Heart left ventricle (tissue), 16 donors: ENCODE measurements around the gene EDA. TPM values are rescaled to one million over a fixed set of nuclear protein-coding genes. Genes with fewer than 3 reads are reported as not detected.

Source experiments
- ATAC-seq, 4 donors: fragments of 200-7000 bp; cut with Tn5 transposase; one replicate each; pipeline ENCODE4 v1.9.1; 2020 to 2022; ENCODE audit warnings: moderate library complexity in 4 of 4, mild to moderate bottlenecking in 3 of 4, moderate number of reproducible peaks in 1 of 4
- DNase-seq, 5 donors: peaks; one replicate each; pipeline ENCODE4 v3.0.0-alpha.2; 2020
- H3K27ac ChIP-seq, 12 donors: fragments of 200-600 bp; sonication (generic) in 4 of 12; one replicate each; pipeline versions ENCODE4 v1.5.0 to v1.8.0; 2016 to 2022; ENCODE audit warnings: mild to moderate bottlenecking in 2 of 12
- H3K27me3 ChIP-seq, 9 donors: fragments of 200-600 bp; sonication (generic) in 2 of 9; one replicate each; pipeline versions ENCODE4 v1.5.1 to v1.8.0; 2016 to 2022; ENCODE audit warnings: mild to moderate bottlenecking in 3 of 9
- H3K36me3 ChIP-seq, 9 donors: fragments of 200-600 bp; sonication (generic) in 2 of 9; one replicate each; pipeline versions ENCODE4 v1.5.0 to v1.8.0; 2018 to 2022; ENCODE audit warnings: mild to moderate bottlenecking in 2 of 9
- H3K4me1 ChIP-seq, 12 donors: fragments of 200-600 bp; sonication (generic) in 4 of 12; one replicate each; pipeline versions ENCODE4 v1.5.0 to v1.8.0; 2016 to 2022; ENCODE audit warnings: mild to moderate bottlenecking in 3 of 12
- H3K4me3 ChIP-seq, 12 donors: fragments of 200-600 bp; sonication (generic) in 4 of 12; one replicate each; pipeline versions ENCODE4 v1.5.0 to v1.8.0; 2017 to 2022; ENCODE audit warnings: mild to moderate bottlenecking in 9 of 12, moderate library complexity in 4 of 12
- H3K9me3 ChIP-seq, 12 donors: fragments of 200-600 bp; sonication (generic) in 4 of 12; one replicate each; pipeline versions ENCODE4 v1.5.0 to v1.8.0; 2016 to 2022; ENCODE audit warnings: mild to moderate bottlenecking in 1 of 12
- POLR2A ChIP-seq, 2 donors: fragments of 450-650 bp; IDR thresholded peaks; one replicate each; pipeline ENCODE4 v1.6.1; 2017; ENCODE audit warnings: antibody characterized with exemption in 2 of 2, mild to moderate bottlenecking in 2 of 2, moderate library complexity in 2 of 2
- WGBS, 4 donors: extraction: QIAGEN DNeasy Blood & Tissue Kit in 2 of 4; methylation state at CpG; one replicate each; pipeline versions ENCODE4 v1.1.5 to v1.1.7; 2013 to 2018; 5-methylcytosine and 5-hydroxymethylcytosine counted together
- intact Hi-C, 10 donors: fragments of 100-400 bp; cut with DNase I; formaldehyde crosslinking; loops; one replicate each; pipeline versions ENCODE4 v1.11.1 to v1.14.2; 2022
- long read RNA-seq, 3 donors: library from polyadenylated mRNA; unstranded; transcript quantifications; one replicate each; pipeline ENCODE4 v2.0.0, GENCODE V29; 2020 to 2021
- polyA plus RNA-seq, 2 donors: library from polyadenylated mRNA; stranded (reverse); fragments of 200-250 nt; gene quantifications; one replicate each; pipeline ENCODE4 v1.2.3, GENCODE V29; 2013
- total RNA-seq, 9 donors: library from RNA; depleted of rRNA in 2 of 9; stranded (reverse); fragments of >200 nt in 2 of 9; fragmentation: NEBNext Ultra II Directional in 3 of 9; extraction: Animal tissue kit (Norgen Biotek cat#: 25700) in 3 of 9; gene quantifications; one replicate each; pipeline versions ENCODE4 v1.1.0 to v1.2.4, GENCODE V29; 2016 to 2023
- TF ChIP-seq, protein P1 (sequence below), 12 donors: fragments of 200-600 bp; sonication (generic) in 4 of 12; IDR thresholded peaks; one replicate each; pipeline versions ENCODE4 v1.5.0 to v1.8.0; 2018 to 2022; ENCODE audit warnings: antibody characterized with exemption in 12 of 12, mild to moderate bottlenecking in 5 of 12
- donor health status: ischemic (EF 13 %, LVEDD 7.1; RV severe dilation, severe dysfunction).
- donor health status: healthy with polysubstance abuse.
- donor health status: DM: no; HTN: yes; CAD: no.
- donor health status: DM: no; HTN: no; CAD: no.
- donor health status: ischemic (EF 25% LVEDD 6.9; RV normal size, moderate dysfunction).
- donor health status: ischemic (EF 25% LVEDD 5.7; RV mildly dilated, moderate dysfunction).
- donor health status: healthy.
- donor health status: DM: yes; HTN: yes; CAD: no.
- donor health status: ischemic (EF 35%, LVEDD 5.7; RV mildly dilated, moderate dysfunction).
- donor health status: nonischemic (EF 11% LVEDD 7.7; RV severe dilation, severe dysfunction).
- donor health status: DM: yes; HTN: yes; CAD: no.
- donor health status: PGD.
- donor health status: ischemic (EF 29% LVEDD 5.4; RV normal size, mild dysfunction).
- donor health status: nonischemic (EF 23%, LVEDD 6.1; RV moderate dilation, normal function).

The EDA gene
- 10 to 100 TPM in 2 of 9 donors, 1 to 10 TPM in 7; 4.2 to 13.6 (median 6.3) TPM for total RNA-seq
- 1 to 10 TPM; 2.1 to 6.3 TPM for polyA plus RNA-seq
- long read RNA-seq, donor 1, partial matches to known transcripts, result 0 of 4 reads
- long read RNA-seq, donor 1, other reads (novel, unspliced or antisense), result 4 of 4 reads
- long read RNA-seq, donor 2, partial matches to known transcripts, result 4 of 7 reads
- long read RNA-seq, donor 2, other reads (novel, unspliced or antisense), result 2 of 7 reads
- long read RNA-seq, donor 3, full-length matches to known transcripts, result 2 of 6 reads
- long read RNA-seq, donor 3, partial matches to known transcripts, result 4 of 6 reads
- long read RNA-seq, donor 3, other reads (novel, unspliced or antisense), result 0 of 6 reads

DNA sequence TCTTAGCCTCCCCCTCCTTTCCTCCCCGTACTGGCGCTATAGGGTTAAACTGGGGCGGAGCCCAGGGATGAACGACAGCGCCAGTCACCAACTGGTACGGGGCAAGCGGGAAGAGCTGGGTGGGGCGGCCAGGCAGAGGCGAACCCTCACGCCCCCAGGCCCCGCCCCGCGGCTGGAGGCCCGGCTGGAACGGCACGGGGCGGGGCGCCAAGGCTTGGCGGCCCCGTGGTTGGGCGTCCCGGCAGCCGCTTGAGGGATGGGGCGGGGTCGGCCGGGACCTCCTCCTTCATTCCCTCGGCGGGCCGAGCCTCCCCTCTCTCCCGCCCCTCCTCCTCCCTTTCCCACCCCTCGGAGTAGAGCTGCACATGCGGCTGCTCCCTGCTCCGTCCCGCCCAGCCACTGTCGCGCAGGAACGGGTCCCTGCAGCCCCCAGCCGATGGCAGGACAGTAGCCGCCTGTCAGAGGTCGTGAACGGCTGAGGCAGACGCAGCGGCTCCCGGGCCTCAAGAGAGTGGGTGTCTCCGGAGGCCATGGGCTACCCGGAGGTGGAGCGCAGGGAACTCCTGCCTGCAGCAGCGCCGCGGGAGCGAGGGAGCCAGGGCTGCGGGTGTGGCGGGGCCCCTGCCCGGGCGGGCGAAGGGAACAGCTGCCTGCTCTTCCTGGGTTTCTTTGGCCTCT lies at the start of gene EDA:
TSS of gene EDA (plus strand) at position 335 of the 678 bp plus-strand sequence.
- peaks cover 0 to 16% (median 0%) of the 10 kb centered on the region in 12 donors for H3K4me1 ChIP-seq
- no peaks in the 10 kb centered on the region for H3K36me3 ChIP-seq
- H3K9me3 ChIP-seq, result no peaks in the 10 kb centered on the region
- peak within 1 kb of the TSS in 9 of 12 donors; percentile 39 to 64 (median 56) for H3K27ac ChIP-seq
- peak; percentile 96 to 99 (median 98) for ATAC-seq
- intact Hi-C loops, result loop anchor here (5.0 to 10.0 kb wide), 10 partner anchors 51 to 481 kb away; no protein-coding TSS in a partner anchor
- TF ChIP-seq, protein P1, sequence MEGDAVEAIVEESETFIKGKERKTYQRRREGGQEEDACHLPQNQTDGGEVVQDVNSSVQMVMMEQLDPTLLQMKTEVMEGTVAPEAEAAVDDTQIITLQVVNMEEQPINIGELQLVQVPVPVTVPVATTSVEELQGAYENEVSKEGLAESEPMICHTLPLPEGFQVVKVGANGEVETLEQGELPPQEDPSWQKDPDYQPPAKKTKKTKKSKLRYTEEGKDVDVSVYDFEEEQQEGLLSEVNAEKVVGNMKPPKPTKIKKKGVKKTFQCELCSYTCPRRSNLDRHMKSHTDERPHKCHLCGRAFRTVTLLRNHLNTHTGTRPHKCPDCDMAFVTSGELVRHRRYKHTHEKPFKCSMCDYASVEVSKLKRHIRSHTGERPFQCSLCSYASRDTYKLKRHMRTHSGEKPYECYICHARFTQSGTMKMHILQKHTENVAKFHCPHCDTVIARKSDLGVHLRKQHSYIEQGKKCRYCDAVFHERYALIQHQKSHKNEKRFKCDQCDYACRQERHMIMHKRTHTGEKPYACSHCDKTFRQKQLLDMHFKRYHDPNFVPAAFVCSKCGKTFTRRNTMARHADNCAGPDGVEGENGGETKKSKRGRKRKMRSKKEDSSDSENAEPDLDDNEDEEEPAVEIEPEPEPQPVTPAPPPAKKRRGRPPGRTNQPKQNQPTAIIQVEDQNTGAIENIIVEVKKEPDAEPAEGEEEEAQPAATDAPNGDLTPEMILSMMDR (IDR thresholded peaks at IDR 0.05), result no peak
- TF ChIP-seq POLR2A (IDR thresholded peaks at IDR 0.05), result no peak
- H3K27me3 ChIP-seq, result peaks cover 0 to 20% (median 0%) of the 10 kb centered on the region in 9 donors
- DNase-seq, result peak; percentile 88 to 92 (median 89)
- H3K4me3 ChIP-seq, result peak within 1 kb of the TSS; percentile 51 to 90 (median 66)
- WGBS, 4 donors, result 0 to 44% (median 19%) methylated on average over 30 to 55 of the region's 56 CpGs

DNA sequence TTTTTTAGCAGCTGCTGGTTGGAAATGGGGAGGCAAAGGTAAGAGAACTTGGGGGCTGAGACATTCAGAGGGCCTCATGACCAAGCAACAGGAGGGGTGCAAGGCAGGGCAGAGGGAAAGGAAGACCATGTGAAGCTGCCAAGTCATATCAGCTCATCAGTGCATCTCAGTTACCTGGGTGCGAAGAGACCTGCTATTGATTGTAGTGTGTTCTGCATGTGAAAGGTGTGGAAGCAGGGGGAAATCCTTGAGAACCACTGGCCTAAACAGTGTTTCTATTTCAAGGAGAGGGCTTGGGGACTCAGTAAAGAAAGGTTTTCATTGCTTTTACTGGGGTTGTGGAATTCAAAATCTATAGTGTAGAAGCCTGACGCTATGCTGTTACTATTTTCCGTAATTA lies 47.1 kb upstream of the EDA start:
- Histone ChIP-seq H3K4me1 (no peaks in the 10 kb centered on the region), H3K27ac (no peak overlapping the region), H3K4me3 (no peak overlapping the region), H3K27me3 (peaks cover 0 to 23% (median 0%) of the 10 kb centered on the region in 9 donors), H3K9me3 (no peaks in the 10 kb centered on the region), H3K36me3 (no peaks in the 10 kb centered on the region)
- no peak for ATAC-seq
- 76 to 80% (median 79%) methylated on average over 3 of the region's 3 CpGs for WGBS, 4 donors
- no peak for TF ChIP-seq POLR2A (IDR thresholded peaks at IDR 0.05)
- TF ChIP-seq, protein P1 (IDR thresholded peaks at IDR 0.05), result no peak
- intact Hi-C loops, result loop anchor here in 1 of 10 donors (10.0 kb wide), 1 partner anchor 46 kb away; the partner anchor contains the start of gene EDA
- no peak for DNase-seq

DNA sequence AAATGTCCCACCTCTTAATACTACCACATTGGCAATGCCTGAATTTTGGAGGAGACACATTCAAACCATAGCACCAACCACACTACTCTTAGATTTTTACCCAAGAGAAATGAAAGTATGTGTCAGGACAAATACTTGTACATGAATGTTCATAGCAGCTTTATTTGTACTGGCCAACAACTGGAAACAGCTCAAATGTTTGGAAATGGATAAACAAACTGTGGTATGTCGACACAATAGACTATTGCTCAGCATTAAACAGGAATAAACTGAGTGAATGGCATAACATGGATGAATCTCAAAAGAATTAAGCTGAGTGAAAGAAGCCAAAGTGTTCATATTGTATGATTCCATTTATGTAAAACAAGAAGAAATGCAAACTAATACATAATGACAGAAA lies 18.5 kb upstream of the EDA start:
- Histone ChIP-seq H3K4me3 (no peak overlapping the region), H3K9me3 (no peaks in the 10 kb centered on the region), H3K36me3 (no peaks in the 10 kb centered on the region), H3K4me1 (no peaks in the 10 kb centered on the region), H3K27ac (no peak overlapping the region), H3K27me3 (peaks cover 0 to 25% (median 0%) of the 10 kb centered on the region in 9 donors)
- DNase-seq (no peak), ATAC-seq (no peak)
- intact Hi-C loops, result no loop called here
- WGBS, 4 donors, result 43 to 77% (median 59%) methylated on average over 1 of the region's 1 CpG
- TF ChIP-seq POLR2A (IDR thresholded peaks at IDR 0.05), result no peak
- TF ChIP-seq, protein P1 (IDR thresholded peaks at IDR 0.05), result no peak

DNA sequence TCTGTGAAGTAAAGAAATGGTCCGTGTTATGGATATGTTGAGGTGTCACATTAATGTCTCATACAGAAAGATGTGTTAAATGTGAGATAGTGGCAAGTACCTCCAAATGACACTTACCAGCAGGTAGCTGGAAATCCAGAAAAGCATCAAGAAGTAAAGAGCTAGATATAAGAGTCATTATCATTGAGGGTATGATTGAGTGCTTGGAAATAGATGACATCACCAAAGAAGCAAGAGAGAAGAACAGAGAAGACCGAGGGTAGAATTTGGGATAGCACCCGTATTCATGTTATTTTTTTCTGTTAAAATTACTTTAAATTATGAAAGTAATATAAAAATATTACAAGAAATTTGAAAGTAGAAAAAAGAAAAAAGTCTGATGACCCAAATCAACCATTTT lies 15.7 kb upstream of the EDA start:
- Histone ChIP-seq H3K27me3 (peaks cover 0 to 24% (median 0%) of the 10 kb centered on the region in 9 donors), H3K27ac (no peak overlapping the region), H3K36me3 (no peaks in the 10 kb centered on the region), H3K9me3 (no peaks in the 10 kb centered on the region), H3K4me1 (no peaks in the 10 kb centered on the region), H3K4me3 (no peak overlapping the region)
- ATAC-seq (no peak), DNase-seq (no peak)
- no peak for TF ChIP-seq POLR2A (IDR thresholded peaks at IDR 0.05)
- TF ChIP-seq, protein P1 (IDR thresholded peaks at IDR 0.05), result no peak
- 35 to 85% (median 76%) methylated on average over 3 of the region's 3 CpGs for WGBS, 4 donors
- intact Hi-C loops, result no loop called here
